ENCODE measurements around the gene LRRC71. TPM values are rescaled to one million over a fixed set of nuclear protein-coding genes. Genes with fewer than 3 reads are reported as not detected.

Gene LRRC71
- total and polyA plus RNA-seq, 2 of the 4 experiments (the other 2 are of a cell fraction) = 0.50 TPM; not detected in 1

GRCh38 chr1:156944848-156945247, 24.4 kb downstream of the LRRC71 start:
- Histone ChIP-seq H2AK5ac (ENCODE audit: low read depth, low read length) (no peak overlapping the region), H3K9me3 (ENCODE audit: control insufficient read depth, insufficient read depth, low read length) (no peaks in the 10 kb centered on the region), H3K18ac (ENCODE audit: low read depth, low read length) (no peak overlapping the region), H2BK20ac (ENCODE audit: low read depth, low read length) (no peak overlapping the region), H2AFZ (replicated peaks; ENCODE audit: low read length, poor library complexity) (no peak overlapping the region), H3K27me3 (ENCODE audit: control insufficient read depth, insufficient read depth, low read length) (no peaks in the 10 kb centered on the region), H4K91ac (ENCODE audit: insufficient read depth, low read depth, low read length) (no peak overlapping the region), H2BK15ac (ENCODE audit: low read depth, low read length) (no peak overlapping the region), H2BK120ac (ENCODE audit: low read depth, low read length) (no peak overlapping the region), H3K9me1 (ENCODE audit: insufficient read depth, low read length) (peaks cover 27% of the 10 kb centered on the region), H3K4ac (ENCODE audit: low read depth, low read length) (no peak overlapping the region), H2BK5ac (ENCODE audit: low read depth, low read length, poor library complexity, severe bottlenecking) (no peak overlapping the region), H4K5ac (ENCODE audit: low read depth, low read length) (no peak overlapping the region), H4K20me1 (ENCODE audit: insufficient read depth, low read length) (no peaks in the 10 kb centered on the region; the same call in 1 of the 2 replicates), H3K14ac (replicated peaks; ENCODE audit: low read depth, low read length) (no peak overlapping the region), H3K9ac (ENCODE audit: low read depth, low read length) (no peak overlapping the region), H4K8ac (ENCODE audit: low read depth in 2 of 2, low read length in 2 of 2) (no peak overlapping the region), H2AK9ac (replicated peaks; ENCODE audit: low read depth, low read length, poor library complexity) (peak overlapping the region; percentile 5), H3K4me2 (ENCODE audit: low read depth, low read length) (no peak overlapping the region), H3K23ac (ENCODE audit: low read depth, low read length) (no peak overlapping the region), H3K36me3 (ENCODE audit: control insufficient read depth, insufficient read depth, low read length) (peaks cover 85% of the 10 kb centered on the region), H3K4me1 (ENCODE audit: control insufficient read depth, insufficient read depth, low read length) (no peaks in the 10 kb centered on the region), H3K27ac (ENCODE audit: insufficient read depth, low read length) (no peak overlapping the region), H3K79me1 (ENCODE audit: low read depth in 1 of 2, low read length in 2 of 2) (no peaks in the 10 kb centered on the region), H3K4me3 (ENCODE audit: insufficient read depth, low read depth, low read length) (no peak overlapping the region), H3K56ac (ENCODE audit: extremely low read depth, insufficient read depth, low read length) (no peak overlapping the region)
- 98% methylated on average over 8 of the region's 8 CpGs; no CpG with 5 or more reads in 1 of the 2 experiments for WGBS, 2 experiments (ENCODE audit: extremely low coverage in 2 of 2, insufficient read length in 1 of 2)
- TF ChIP-seq NFE2L2 (IDR thresholded peaks at IDR 0.05; ENCODE audit: low read depth, low read length) (no peak), USF2 (IDR thresholded peaks at IDR 0.05; ENCODE audit: low read depth, low read length) (no peak), CTCF (conservative IDR thresholded peaks at IDR 0.05; ENCODE audit: low read depth, low read length) (no peak), MAFK (IDR thresholded peaks at IDR 0.05; ENCODE audit: low read depth, low read length) (no peak), BHLHE40 (IDR thresholded peaks at IDR 0.05; ENCODE audit: low read depth, low read length) (no peak), RAD21 (IDR thresholded peaks at IDR 0.05; ENCODE audit: low read length) (no peak), CHD1 (IDR thresholded peaks at IDR 0.05; ENCODE audit: low read depth, low read length) (no peak), SMC3 (IDR thresholded peaks at IDR 0.05; ENCODE audit: low read depth, low read length) (no peak), MXI1 (IDR thresholded peaks at IDR 0.05; ENCODE audit: borderline replicate concordance, low read depth, low read length) (no peak), POLR2A (IDR thresholded peaks at IDR 0.05; ENCODE audit: low read depth, low read length) (no peak), ELK1 (IDR thresholded peaks at IDR 0.05; ENCODE audit: borderline replicate concordance, low read depth, low read length) (no peak), RCOR1 (IDR thresholded peaks at IDR 0.05; ENCODE audit: insufficient replicate concordance, low read length) (no peak)
- in situ Hi-C loops (cut with MboI; ENCODE audit: low sequenced_read_pairs) = no loop called here
- intact Hi-C loops (cut with micrococcal nuclease) = no loop called here
- CTCF ChIA-PET = no interaction called here
- DNase-seq (no peak), ATAC-seq (ENCODE audit: low read depth) (no peak)
- POLR2A ChIA-PET (ENCODE audit: unreplicated experiment) = no interaction called here
- dilution Hi-C loops (cut with HindIII; ENCODE audit: low sequenced_read_pairs, unreplicated experiment) = no loop called here
- BruUV-seq (replicated peaks) = no TSS peak

All from IMR-90 (cell line).